HG03108 (cell line): ENCODE measurements around the gene GLIS1.
"Not testable (repeated sequence)": the region's sequence is repeated elsewhere in the genome, so short reads cannot be mapped to it uniquely, and the experiment has no call there.

Experiments
- ATAC-seq: cut with Tn5 transposase; IDR thresholded peaks from one replicate; pipeline ENCODE4 v1.9.1; 2021; ENCODE audit warnings: moderate library complexity; ENCODE audit not compliant: unreplicated experiment

GLIS1 gene

DNA sequence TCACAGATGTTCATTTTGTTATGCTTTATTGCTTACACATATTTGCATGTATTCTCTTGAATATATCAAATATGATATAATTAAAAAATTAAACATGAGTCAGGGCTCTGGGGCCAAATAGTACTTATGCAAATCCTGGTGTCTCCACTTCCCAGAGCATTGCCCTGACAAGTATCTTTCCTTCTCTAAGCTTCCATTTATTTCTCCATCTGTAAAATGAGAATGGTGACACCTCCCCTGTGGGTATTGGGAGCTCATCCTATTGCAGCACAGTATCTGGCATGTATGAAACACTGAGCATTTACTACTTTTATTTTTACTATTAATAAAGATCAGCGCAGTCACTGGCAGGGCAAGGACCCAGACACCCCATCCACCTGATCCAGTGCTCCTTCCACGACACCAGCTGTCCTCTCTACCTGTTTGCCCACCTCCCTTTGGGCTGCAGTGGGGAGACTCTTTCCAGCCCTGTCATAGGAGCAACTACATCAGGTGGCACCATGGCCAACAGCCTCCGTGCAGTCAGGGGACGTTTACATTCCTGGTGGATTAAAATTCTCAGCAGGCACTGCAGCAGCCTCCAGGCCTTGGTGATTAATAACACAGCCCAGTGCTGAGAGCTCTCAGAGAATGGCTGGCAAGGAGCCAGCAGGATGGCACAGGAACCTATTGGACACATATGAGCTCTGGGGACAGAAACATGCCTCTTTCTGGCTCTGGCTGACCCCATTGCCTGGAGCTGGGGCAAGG is 166.7 kb downstream of the GLIS1 start:
- ATAC-seq = no peak

DNA sequence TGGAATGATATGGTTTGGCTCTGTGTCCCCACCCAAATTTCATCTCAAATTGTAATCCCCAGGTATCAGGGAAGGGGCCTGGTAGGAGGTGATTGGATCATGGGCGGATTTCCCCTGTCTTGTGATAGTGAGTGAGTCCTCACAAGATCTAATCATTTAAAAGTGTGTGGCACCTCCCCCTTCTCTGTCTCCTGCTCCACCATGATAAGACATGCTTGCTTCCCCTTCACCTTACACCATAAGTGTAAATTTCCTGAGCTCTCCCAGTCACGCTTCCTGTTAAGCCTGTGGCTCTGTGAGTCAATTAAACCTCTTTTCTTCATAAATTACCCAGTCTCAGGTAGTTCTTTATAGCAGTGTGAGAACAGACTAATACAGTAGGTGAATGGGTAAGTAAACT is 170.4 kb downstream of the GLIS1 start:
- ATAC-seq = no peak

GRCh38 chr1:53567851-53568250 is 171.1 kb downstream of the GLIS1 start:
- ATAC-seq = no peak

- ATAC-seq = no peak
Measured at GRCh38 chr1:53567450-53567849, 171.5 kb downstream of the GLIS1 start.

DNA sequence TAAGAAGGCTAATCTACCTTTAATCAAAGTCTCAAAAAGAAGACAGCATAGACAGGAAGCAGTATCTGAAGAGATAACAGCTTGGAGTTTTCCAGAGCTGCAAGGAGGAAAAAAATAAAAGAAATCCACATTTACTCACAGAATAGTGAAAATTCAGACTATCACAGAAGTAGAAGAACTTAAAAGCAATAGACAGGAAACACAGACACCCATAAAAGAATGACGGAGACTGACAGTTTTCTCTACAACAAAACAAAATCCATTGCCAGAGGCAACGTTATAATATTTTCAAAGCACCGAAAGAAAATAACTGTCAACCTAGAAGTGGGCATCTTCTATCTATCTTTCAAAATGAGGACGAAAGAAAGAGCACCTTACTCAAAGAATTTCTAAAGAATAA is 175.4 kb downstream of the GLIS1 start:
- no peak for ATAC-seq

DNA sequence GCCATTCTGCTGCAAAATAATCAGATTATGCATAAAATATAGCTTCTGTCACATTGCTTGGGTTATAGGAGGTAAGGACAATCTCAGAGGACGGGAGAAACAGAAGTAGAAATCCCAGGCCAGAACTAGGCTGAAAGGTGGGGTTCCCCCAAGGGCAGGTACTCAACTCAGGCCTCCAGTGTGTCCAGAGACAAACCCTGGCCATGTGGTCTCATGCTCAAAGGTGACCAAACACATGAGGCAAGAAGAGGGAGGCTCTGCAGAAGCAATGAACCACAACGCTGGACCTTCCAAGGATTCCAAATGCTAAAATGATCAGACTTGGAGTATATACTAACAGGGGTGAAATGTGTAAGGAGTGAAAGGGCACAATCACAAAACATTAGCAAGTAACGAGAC is 176.0 kb downstream of the GLIS1 start:
- no peak for ATAC-seq

GRCh38 chr1:53562291-53562980 is 176.5 kb downstream of the GLIS1 start:
- ATAC-seq = no peak

GRCh38 chr1:53561503-53562105 is 177.4 kb downstream of the GLIS1 start:
- no peak for ATAC-seq

DNA sequence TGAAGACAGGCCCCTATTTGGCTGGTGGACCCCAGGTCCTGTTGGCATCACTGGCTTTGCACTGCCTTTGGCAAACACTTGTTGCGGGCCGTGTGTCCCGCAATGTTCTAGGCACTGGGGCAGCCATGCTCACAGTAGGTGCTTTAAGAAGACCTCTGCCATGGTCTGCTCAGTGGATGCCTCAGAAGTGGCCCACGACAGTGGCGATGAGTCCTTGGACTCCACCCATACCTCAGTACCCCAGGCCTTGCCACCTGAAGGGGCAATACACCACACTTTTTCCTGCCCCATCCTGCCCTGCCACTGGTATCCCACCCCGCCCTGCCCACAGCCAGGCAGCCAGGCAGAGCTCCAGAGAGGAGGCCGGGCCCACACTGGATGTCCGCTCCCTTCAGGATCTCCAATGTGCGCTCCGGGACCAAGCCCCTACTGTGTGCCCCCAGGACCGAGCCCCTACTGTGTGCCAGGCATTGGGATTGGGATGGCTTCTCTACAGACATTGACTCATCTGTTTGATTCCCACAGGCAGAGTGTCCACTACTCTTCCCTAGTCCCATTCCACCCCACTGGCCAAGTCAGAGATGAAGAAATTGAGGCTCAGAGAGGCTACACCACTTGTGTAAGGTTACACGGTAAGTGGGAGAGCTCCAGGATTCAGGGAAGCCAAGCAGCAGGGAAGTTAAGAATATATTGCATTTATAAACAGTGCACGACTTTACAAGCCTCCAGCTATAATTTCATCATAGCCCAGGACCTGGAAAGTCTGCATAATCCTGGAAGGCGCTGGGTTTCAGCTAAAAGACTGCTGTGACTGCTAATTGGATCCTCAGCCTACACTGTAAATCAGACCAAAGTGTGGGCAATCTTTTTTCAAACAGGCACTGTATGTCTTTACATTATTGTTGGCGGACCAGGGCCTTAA is 178.1 kb downstream of the GLIS1 start:
- ATAC-seq = no peak

DNA sequence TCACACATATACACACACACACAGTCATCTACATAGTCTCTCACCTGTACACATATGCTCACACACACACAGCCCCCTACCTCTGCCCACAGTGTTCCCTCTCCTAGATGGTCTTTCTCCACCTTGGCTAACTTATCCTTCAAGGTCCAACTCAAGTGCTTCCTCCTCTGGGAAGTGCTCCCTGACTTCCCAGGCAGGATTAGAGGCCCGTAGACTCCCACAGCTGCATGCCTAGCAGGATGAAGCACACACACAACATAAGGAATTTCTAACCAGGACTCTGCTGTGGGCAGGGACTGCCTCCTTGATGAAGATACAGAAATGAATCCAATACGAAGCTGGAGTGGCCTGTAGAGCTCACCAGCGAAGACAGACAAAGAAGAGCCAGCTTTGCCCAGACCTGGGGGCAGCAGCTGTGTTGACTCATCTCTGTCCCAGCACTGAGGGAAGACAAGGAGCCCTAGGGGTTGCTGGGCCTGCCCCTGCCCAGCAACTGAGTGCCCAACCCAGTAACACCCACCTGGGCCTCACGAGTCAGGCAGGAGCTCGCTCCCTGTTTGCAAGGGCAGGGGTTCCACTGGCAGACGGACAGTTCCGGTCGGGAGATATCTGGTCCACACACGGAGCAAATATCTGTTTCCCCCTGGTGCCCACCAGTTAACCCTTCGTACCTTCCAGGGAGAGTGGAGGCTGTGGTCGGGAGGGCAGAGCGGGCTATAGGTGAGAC is 178.9 kb downstream of the GLIS1 start:
- ATAC-seq = no peak

- no peak for ATAC-seq
Measured at GRCh38 chr1:53559391-53559815, 179.6 kb downstream of the GLIS1 start.

DNA sequence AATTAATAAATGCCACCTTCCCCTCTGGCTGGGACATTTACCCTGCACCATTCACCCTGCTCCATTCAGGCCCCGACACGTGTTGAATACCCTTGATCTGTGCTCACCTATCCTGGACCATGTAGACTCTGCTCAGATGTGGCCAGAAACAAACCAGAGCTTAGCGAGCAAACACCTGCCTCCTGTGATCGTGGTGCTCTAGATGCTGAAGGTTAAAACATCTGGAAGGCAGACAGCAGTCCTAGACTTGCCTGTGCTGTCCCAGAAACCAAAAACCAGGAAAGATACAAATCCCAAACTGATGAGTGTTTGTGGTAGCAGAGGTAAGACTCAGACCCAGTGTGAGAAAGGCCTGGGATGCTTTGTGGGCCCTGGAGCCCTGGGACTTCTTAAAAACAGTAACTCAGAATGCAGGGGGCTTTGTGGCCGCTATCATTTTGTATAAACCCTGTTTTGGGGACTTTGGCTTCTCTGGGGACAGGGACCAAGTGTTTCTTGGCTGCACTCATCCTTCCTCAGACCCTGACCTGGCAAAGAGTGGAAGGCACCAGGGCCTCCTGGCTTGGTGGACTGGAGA is 180.1 kb downstream of the GLIS1 start:
- ATAC-seq = no peak

GRCh38 chr1:53557830-53558738 is 180.9 kb downstream of the GLIS1 start:
- ATAC-seq = no peak

- no peak for ATAC-seq
Measured at GRCh38 chr1:53557369-53557768, 181.6 kb downstream of the GLIS1 start.

GRCh38 chr1:53556657-53557227 is 182.2 kb downstream of the GLIS1 start:
- ATAC-seq = no peak

GRCh38 chr1:53555620-53556326 is 183.2 kb downstream of the GLIS1 start:
- not testable (repeated sequence) for ATAC-seq

DNA sequence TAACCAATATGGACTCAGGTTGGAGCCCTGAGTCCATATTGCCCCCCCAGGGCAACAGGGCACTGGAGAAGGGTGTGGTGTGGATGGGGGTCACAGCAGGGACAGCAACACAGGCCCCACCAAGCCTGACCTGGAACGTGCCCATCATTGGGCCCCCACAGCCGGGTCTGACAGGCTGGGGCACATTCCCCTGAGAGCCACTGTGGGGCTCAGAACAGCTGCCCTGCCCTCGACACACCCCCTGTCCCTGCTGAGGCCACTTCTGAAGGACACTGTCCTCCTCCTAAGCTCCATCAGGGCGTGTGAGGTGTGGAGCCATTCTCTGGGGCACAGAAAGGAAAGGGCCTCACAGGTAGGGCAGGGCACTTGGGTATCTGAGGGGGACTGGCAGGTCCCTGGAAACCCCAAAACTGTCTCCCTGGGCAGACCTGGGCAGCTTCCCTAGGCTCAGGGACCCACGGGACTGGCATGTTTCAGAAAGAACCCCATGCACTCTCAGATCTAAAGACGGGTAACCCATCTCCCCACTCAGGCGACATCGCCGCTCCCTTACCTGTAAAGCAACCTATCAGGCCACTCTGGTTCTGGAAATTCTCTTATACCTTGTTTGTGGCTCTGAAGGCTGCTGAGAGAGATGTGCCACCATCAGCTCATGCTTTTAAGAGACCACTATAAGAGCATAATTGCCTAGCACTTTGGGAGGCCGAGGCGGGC is 184.2 kb downstream of the GLIS1 start:
- no peak for ATAC-seq
